CD4-positive, alpha-beta T cell treated with Interleukin-17A for 1 hour (primary cell): ENCODE results near the gene DMRTB1.

Experiments used
- DNase-seq: peaks from one replicate; pipeline ENCODE4 v3.0.0-alpha.2; 2020

Gene DMRTB1

GRCh38 chr1:53511323-53511932 lies 52.2 kb downstream of the DMRTB1 start:
- DNase-seq, result no peak

GRCh38 chr1:53511933-53512806 lies 53.0 kb downstream of the DMRTB1 start:
- no peak for DNase-seq

GRCh38 chr1:53512807-53513755 lies 53.9 kb downstream of the DMRTB1 start:
- DNase-seq, result no peak

GRCh38 chr1:53513846-53514245 lies 54.6 kb downstream of the DMRTB1 start:
- DNase-seq, result no peak

GRCh38 chr1:53514436-53514835 lies 55.2 kb downstream of the DMRTB1 start:
- DNase-seq, result no peak

- DNase-seq, result no peak
These were observed 57.0 kb downstream of the DMRTB1 start for GRCh38 chr1:53516181-53516580.
